GM23338 (cell line): ENCODE measurements around the gene BACH1.

Experiments used
- CREB1 ChIP-seq: fragments of 250-450 bp; sonication (Bioruptor Pico); IDR thresholded peaks from 2 replicates; pipeline ENCODE4 v1.5.0; 2020; ENCODE audit warnings: low read depth, mild to moderate bottlenecking, moderate library complexity
- CTCF ChIP-seq, 2 experiments: fragments of 200-600 bp in 1 of 2; sonication (generic) in 1 of 2; conservative IDR thresholded peaks; 2 replicates each; pipeline versions ENCODE4 v1.5.1 to v1.6.1; 2016 to 2017; ENCODE audit warnings: antibody characterized with exemption in 2 of 2, low read depth in 2 of 2, mild to moderate bottlenecking in 2 of 2, moderate library complexity in 1 of 2
- ETS1 ChIP-seq: IDR thresholded peaks from 2 replicates; pipeline ENCODE4 v1.6.1; 2016; ENCODE audit warnings: antibody characterized with exemption
- EZH2 ChIP-seq: fragments of 200-600 bp; sonication (generic); IDR thresholded peaks from one replicate; pipeline ENCODE4 v1.8.0; 2017; ENCODE audit warnings: antibody characterized with exemption, mild to moderate bottlenecking, low read depth; ENCODE audit not compliant: unreplicated experiment
- EZH2phosphoT487 ChIP-seq: fragments of 200-600 bp; sonication (generic); IDR thresholded peaks from one replicate; pipeline ENCODE4 v1.8.1; 2018; ENCODE audit warnings: antibody characterized with exemption; ENCODE audit not compliant: unreplicated experiment
- POLR2AphosphoS5 ChIP-seq: IDR thresholded peaks from 2 replicates; pipeline ENCODE4 v1.6.1; 2016; ENCODE audit warnings: antibody characterized with exemption, low read depth
- REST ChIP-seq: IDR thresholded peaks from one replicate; pipeline ENCODE4 v1.6.1; 2018; ENCODE audit warnings: antibody characterized with exemption; ENCODE audit not compliant: unreplicated experiment

- no peak for TF ChIP-seq POLR2AphosphoS5
- TF ChIP-seq CTCF (conservative IDR thresholded peaks at IDR 0.05; ENCODE audit: low read depth in 2 of 2) = no peak
- TF ChIP-seq ETS1 = no peak
- no peak for TF ChIP-seq CREB1
- no peak for TF ChIP-seq REST
- TF ChIP-seq EZH2 = no peak
- TF ChIP-seq EZH2phosphoT487 = no peak
Measured at GRCh38 chr21:29304597-29304996, 5.9 kb downstream of the BACH1 start.
